Measurements from ENCODE around the gene OLA1.
"Not testable (repeated sequence)": the region's sequence is repeated elsewhere in the genome, so short reads cannot be mapped to it uniquely, and the experiment has no call there.

The OLA1 gene

DNA sequence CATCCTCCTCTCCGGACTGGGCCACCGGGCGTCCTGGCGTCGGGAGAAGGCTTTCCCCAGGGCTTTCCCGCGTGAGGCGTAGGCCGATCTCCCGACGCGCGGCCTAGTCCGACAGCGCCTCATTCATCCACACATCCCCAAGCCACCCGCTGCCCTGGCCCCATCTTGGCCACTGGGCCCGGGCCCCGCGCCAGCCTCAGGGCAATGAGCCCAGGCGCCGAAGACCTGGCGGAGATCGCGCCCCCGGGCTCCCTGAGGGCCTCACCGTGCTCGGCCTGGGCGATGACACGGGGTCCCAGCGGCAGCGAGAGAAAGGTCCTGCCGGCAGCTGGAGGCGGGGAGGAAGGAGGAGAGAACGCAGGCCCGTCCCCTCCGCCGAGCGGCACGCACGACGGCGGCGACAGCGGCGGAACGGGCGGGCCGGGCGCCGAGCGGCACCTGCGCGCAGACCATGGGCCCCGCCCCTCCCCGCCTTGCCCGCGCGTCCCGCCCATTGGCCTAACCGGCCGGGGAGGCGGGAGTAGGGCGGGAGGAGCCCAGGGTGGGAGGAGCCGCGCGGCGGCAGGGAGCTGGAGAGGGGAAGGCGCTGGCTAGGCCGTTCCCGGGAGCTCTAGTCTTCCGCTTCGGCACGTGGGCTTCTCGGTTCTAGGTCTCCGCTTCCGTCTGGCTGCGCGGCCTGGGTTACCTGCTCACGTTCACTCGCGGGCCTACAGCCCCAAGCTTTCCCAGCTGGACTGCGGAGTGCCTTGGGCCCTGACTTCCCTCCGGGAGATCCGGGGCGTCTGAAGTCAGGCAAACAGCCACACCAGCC lies at the start of gene OLA1:
Gene OLA1, minus strand, starts transcription at position 346 of the 811 bp plus-strand sequence. CDS start 1,717 bp downstream, outside the sequence.
- DNase-seq (ENCODE audit: low read depth in 2 of 2) = peak; percentile 89 to 92

DNA sequence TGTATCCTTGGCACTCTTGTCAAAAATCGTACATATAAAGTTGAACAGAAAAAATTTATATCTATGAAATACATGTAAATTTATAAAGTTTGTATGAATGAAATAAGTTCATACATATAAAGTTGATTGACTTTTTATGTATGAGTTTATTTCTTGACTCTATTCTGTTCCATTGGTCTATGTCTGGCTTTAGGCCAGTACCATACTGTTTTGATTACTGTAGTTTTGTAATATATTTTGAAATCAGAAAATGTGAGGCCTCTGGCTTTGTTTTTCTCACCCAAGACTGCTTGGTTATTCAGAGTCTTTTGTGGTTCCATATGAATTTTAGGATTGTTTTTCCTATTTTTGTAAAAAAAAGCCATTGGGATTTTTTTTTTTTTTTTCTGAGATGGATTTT lies 44.6 kb upstream of the OLA1 start:
- DNase-seq (ENCODE audit: low read depth in 2 of 2) = no peak

DNA sequence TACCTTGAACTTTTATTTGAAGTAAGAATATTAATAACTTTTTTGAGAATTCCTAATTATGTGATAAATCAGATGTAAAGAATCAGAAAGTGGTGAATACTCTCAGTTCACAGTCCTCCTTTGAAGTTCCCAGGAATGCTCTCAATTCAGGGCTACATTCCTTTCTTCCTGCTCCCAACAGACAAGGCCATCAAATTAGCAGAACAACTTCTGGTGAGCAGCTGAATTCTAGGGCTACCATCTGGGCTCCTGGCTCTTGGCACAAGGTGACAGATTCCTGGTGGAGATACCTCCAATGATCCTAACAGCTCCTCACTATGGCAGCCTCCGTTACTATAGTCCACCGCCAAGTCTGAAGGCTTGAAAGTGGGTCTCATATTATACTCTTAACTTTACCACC lies 37.8 kb upstream of the OLA1 start:
- DNase-seq (ENCODE audit: low read depth in 2 of 2) = no peak

- DNase-seq (ENCODE audit: low read depth in 2 of 2) = no peak
Measured at GRCh38 chr2:174282441-174282840, 34.1 kb upstream of the OLA1 start.

DNA sequence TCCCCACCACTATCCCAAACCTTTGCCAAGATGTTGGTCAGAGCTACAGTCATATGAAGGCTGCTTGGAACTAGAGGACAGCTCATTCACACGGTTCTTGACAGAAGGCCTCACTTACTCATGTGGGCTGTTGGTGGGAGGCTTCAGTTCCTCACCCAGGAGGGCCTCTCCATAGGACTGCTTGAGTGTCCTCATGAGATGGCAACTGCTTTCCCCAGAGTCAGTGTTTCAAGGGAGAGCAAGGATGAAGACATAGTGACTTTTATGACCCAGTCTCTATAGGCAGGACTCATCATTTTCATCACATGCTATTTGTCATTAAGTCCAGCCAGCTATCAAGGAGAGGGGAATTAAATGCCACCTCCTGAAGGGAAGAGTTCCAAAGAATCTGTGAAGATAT lies 33.4 kb upstream of the OLA1 start:
- no peak for DNase-seq (ENCODE audit: low read depth in 2 of 2)

DNA sequence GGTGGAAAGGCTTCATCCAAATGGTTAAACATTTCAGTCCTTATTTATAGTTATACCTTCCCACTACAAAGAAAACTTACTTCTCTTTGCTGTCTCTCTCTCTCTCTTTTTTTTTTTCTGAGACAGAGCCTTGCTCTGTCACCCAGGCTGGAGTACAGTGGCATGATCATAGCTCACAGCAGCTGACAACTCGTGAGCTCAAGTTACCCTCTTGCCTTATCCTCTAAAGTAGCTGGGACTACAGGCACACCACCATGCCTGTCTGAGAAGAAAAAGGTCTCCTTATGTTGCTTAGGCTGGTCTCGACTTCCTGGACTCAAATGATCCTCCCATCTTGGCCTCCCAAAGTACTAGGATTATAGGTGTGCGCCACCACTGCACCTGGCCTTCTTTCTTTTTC lies 32.3 kb upstream of the OLA1 start:
- no peak for DNase-seq (ENCODE audit: low read depth in 2 of 2)

GRCh38 chr2:174270263-174270662 lies 21.9 kb upstream of the OLA1 start:
- not testable (repeated sequence) for DNase-seq (ENCODE audit: low read depth in 2 of 2)

DNA sequence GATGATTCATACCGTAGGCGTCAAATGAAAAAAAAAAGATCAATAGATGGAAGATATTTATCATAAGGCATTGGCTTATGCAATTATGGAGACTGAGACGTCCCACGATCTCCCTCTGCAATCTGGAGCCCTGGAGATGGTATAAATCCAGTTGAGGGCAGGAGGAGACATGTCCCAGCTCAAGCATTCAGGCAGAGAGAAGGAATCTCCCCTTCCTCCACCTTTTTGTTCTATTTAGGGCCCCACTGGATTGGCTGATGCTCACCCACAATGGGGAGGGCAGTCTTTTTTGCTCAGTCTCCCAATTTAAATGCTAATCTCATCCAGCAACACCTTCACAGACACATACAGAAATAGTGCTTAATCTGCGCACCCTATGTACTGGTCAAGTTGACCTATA lies 18.0 kb upstream of the OLA1 start:
- DNase-seq (ENCODE audit: low read depth in 2 of 2) = no peak

DNA sequence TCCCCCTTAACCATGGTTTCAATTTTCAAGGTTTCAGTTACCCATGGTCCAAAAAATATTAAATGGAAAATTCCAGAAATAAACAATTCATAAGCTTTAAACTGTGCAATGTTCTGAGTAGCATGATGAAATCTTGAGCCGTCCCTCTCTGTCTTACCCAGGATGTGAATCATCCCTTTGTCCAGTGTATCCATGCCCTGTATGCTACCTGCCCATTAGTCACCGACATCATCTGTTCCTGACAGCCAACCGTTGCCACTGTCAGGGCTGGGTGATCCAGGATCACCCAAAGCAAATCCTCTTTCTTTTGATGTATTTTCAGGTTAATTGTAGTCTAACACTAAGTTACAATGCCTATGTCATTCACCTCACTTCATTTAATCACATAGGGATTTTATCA lies 15.7 kb upstream of the OLA1 start:
- DNase-seq (ENCODE audit: low read depth in 2 of 2) = no peak

DNA sequence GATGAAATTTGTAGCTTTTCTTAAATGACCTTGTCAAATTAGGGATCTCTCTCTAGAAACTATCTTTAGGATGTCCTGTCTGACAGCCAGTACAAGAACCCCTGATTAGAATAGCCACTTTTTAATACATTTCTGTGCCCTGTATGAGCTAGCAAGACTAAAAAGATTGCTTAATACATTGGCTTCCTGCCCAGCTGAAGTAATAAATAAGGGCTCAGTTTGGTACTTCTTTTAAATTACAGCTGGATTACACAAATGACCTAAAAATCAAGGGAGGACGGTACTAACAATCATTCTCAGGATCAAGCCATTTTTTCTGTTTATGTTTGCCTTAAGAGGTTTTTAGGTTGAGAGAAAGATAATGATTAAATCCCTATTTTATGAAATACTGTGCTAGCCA lies 11.6 kb upstream of the OLA1 start:
- no peak for DNase-seq (ENCODE audit: low read depth in 2 of 2)

DNA sequence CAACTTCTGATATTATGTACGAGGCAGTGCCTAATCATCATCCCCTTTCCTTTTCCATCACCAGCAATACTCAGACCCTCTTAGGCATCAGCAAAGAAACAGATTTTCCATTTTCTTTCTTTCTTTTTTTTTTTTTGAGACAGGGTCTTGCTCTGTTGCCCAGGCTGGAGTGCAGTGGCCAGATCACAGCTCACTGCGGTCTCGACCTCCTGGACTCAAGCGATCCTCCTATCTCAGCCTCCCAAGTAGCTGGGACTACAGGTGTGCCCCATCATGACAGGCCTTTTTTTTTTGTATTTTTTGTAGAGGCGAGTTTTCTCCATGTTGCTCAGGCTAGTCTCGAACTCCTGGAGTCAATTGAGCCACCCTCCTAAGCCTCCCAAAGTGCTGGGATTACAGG lies 5.9 kb upstream of the OLA1 start:
- no peak for DNase-seq (ENCODE audit: low read depth in 2 of 2)

- DNase-seq (ENCODE audit: low read depth in 2 of 2) = no peak
Measured at GRCh38 chr2:174248998-174249592, 763 bp upstream of the OLA1 start.

- DNase-seq (ENCODE audit: low read depth in 2 of 2) = no peak
Measured at GRCh38 chr2:174247474-174248186, 702 bp downstream of the OLA1 start.

DNA sequence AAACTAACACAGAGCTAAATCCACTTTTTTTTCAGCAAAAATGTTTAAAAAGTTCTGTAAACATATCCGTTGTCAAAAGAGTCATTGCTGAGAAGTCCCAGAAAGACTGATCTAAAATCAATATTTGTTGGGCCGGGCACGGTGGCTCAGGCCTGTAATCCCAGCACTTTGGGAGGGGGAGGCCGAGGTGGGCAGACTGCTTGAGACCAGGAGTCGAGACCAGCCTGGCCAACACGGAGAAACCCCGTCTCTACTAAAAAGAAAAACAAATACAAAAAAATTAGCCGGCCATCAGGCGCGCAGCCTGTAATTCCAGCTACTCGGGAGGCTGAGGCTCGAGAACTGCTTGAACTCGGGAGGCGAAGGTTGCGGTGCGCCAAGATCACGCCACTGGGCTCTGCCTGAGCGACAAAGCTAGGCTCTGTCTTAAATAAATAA lies 1.4 kb downstream of the OLA1 start:
- no peak for DNase-seq (ENCODE audit: low read depth in 2 of 2)

GRCh38 chr2:174245628-174246027 lies 2.7 kb downstream of the OLA1 start:
- not testable (repeated sequence) for DNase-seq (ENCODE audit: low read depth in 2 of 2)

DNA sequence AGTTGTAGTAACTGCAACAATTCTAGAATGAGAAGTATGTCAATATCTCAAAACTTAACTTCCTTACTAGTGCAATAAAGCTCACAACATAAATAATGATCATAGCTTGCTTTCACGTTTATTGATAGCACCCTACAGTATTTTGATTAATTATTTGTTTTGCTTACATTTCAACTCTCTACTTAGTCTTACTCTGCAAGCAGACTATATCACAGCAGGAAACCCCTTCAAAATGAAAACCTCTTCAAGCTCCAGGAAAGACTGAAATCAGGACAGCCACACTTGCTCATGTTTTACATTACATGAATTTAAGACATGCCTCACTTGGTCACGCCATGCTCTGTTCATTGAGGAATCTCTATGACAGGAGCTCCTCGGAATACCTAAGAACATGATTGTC lies 3.3 kb downstream of the OLA1 start:
- no peak for DNase-seq (ENCODE audit: low read depth in 2 of 2)

DNA sequence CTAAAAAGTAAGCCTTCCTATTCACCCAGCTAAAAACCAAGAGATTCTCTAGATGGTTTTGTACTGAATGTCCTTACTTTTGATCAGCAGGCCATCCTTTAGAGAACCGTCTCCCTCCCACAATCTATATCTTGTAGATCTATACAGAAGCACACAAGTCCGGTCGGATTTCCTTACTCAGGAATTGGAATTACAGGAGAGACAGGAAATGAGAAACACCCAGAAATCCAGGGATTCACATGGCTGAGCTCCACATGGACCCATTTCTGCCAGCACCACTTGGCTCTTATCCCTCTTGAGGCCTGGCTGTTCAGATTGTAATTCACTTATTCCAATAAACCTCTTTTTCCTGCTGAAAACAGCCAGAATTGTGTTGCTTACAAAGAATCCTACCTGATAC lies 4.5 kb downstream of the OLA1 start:
- no peak for DNase-seq (ENCODE audit: low read depth in 2 of 2)

- no peak for DNase-seq (ENCODE audit: low read depth in 2 of 2)
Measured at GRCh38 chr2:174240097-174240496, 8.2 kb downstream of the OLA1 start.

DNA sequence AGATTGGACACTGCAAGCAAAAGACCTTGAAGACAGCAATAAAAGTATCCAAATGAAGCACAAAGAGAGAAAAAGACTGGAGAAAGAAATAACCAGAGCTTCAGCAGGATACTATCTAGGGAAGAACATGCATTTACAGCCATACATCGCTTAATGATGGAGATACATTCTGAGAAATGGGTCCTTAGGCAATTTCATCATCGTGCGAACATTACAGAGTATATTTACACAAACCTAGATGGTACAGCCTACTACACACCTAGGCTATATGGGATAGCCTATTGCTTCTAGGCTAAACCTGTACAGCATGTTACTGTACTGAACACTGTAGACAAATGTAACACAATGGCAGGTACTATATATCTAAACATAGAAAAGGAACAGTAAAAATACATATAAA lies 11.9 kb downstream of the OLA1 start:
- DNase-seq (ENCODE audit: low read depth in 2 of 2) = no peak

DNA sequence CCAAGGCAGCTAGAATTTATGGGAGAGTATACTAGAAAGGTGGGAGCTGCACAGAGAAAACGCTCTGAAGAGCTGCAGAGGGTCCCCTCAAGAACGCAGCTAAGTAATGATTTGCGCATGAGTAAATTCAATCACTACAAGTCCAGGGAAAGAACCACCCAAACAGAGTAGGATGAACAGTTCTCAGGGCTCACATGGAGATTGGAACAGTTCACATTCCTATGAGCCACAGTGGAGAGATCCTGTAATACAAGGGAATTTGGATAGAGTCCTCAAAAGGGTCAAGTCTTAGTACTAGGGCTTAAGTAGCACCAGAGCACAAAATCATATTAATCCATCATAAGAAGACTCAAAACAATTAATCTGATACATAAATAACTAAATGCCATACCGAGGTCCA lies 12.7 kb downstream of the OLA1 start:
- no peak for DNase-seq (ENCODE audit: low read depth in 2 of 2)

DNA sequence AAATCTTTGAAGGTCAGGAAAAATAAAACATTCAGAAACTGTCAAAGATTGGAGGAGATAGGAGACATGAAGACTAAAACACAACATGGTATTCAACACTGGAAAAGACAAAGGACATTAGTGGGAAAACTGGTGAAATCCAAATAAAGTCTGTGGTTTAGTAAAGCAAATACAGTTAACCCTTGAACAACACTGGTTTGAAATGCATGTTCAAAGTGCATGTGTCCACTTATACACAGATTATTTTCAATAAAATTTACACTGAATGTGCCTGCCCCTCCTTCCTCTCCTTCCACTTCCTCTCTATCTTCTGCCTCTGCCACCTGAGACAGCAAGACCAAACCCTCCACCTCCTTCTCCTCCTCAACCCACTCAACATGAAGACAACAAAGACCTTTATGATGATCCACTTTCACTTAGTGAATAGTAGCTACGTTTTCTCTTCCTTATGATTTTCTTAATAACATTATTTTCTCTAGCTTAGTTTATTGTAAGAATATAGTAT lies 14.5 kb downstream of the OLA1 start:
- DNase-seq (ENCODE audit: low read depth in 2 of 2) = no peak

DNA sequence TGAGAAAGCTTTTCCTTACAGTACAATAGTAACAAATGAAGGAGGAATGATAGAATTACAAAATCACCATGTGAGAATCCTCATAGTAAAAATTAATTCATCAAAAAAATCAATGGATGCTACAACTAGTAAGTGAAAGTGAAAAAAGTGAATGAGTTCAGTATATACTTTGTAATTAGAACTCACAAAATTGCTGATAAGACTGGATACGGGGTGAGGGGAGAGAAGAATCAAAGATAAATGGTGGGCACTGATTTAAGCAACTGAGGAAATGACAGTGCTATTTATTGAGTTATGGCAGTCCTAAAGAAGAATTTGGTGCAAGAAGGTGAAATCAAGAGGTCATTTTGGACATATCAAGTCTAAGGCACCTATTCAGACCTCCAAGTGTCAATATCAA lies 20.6 kb downstream of the OLA1 start:
- DNase-seq (ENCODE audit: low read depth in 2 of 2) = no peak

All from stimulated activated CD8-positive, alpha-beta memory T cell treated with anti-CD3 and anti-CD28 coated beads, Interleukin-15, amount 100 ng/mL, for 4 hours (primary cell).